Stimulated activated naive CD8-positive, alpha-beta T cell treated with anti-CD3 and anti-CD28 coated beads, Interleukin-15, Interleukin-2, amounts not matched to agents 100 ng/mL and 50 ng/mL, for 24 hours (primary cell): ENCODE data around the gene PPP1R14D.
A peak's percentile ranks its signal among the peaks of the same experiment; 100 is the strongest.

ENCODE experiments used
- H3K27ac Mint-ChIP-seq: one replicate; pipeline ENCODE4 v1.8.0; 2021; ENCODE audit warnings: mild to moderate bottlenecking, mixed read lengths
- H3K27me3 Mint-ChIP-seq: one replicate; pipeline ENCODE4 v1.8.0; 2021; ENCODE audit warnings: mixed read lengths
- H3K36me3 Mint-ChIP-seq: one replicate; pipeline ENCODE4 v1.8.0; 2021; ENCODE audit warnings: low read depth, mixed read lengths
- H3K4me1 Mint-ChIP-seq: one replicate; pipeline ENCODE4 v1.8.0; 2021; ENCODE audit warnings: low read depth, mixed read lengths
- H3K4me3 Mint-ChIP-seq: one replicate; pipeline ENCODE4 v1.8.0; 2021; ENCODE audit warnings: mild to moderate bottlenecking, mixed read lengths
- H3K9me3 Mint-ChIP-seq: one replicate; pipeline ENCODE4 v1.8.0; 2021; ENCODE audit warnings: mixed read lengths

The PPP1R14D gene

DNA sequence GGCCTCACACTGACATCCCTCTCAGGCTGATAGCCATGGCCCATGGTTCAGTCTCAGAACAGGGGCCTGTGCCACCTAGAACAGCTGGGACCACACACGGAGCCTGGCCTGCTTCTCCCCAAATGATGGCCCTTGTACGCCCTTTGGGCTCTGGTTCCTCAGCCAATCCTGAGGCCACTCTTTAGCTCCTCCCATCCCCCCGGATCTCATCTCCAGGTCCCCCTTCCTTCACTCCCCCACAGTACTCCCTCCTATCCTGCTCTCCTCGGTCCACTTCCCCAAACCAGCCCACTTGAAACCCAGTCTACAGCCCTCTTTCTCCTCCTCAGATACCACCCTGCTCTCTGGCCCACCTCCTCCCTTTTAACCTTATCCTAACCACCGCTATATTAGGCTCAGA, 39.4 kb downstream of the PPP1R14D start:
- H3K27ac Mint-ChIP-seq: peak overlapping the region; percentile 4
- H3K36me3 Mint-ChIP-seq: peaks cover 18% of the 10 kb centered on the region
- H3K27me3 Mint-ChIP-seq: no peaks in the 10 kb centered on the region
- peaks cover 39% of the 10 kb centered on the region for H3K4me1 Mint-ChIP-seq
- no peak overlapping the region for H3K4me3 Mint-ChIP-seq
- no peaks in the 10 kb centered on the region for H3K9me3 Mint-ChIP-seq

DNA sequence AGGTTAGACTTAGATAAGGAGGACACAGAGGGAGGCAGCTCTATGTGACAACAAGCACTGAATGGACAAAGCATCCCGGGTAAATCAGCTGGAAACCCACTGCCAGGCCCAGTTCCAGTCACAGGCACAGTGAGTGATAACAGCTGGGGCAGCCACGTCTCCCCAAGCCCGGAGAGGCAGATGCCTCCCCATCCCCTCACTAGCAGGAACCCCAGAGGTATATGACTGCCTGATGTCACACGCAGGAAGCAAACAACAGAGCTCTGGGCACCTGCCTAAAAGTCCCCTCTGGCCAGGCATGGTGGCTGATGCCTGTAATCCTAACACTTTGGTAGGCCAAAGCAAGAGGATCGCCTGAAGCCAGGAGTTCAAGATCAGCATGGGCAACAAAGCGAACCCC, 40.5 kb downstream of the PPP1R14D start:
- Mint-ChIP-seq H3K36me3 (peaks cover 9% of the 10 kb centered on the region), H3K9me3 (no peaks in the 10 kb centered on the region), H3K4me3 (no peak overlapping the region), H3K27ac (peak overlapping the region; percentile 36), H3K4me1 (peaks cover 29% of the 10 kb centered on the region), H3K27me3 (no peaks in the 10 kb centered on the region)

DNA sequence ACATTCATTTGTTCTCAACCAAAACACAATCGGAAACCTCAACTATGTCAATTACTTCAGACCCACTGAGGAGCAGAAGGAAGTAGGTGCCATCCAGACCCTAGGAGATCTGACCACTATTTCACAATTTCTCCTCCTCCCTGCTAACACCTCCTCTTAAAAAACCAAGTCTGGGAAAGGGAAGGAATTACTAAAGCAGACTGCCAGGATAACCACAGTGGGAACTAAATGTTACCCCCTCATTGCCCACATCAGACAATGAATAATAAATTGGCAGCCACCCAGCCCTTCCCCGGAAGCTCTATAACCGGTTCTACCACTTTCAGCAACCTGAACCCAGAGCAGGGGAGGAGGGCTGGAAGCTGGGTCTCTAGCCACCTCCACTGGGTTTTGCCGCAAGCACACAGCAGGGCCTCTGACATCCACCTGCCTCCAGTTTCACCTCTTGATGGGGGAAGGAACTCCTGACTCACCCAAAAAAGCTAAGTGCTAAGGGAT, 41.1 kb downstream of the PPP1R14D start:
- Mint-ChIP-seq H3K9me3 (no peaks in the 10 kb centered on the region), H3K4me1 (peaks cover 29% of the 10 kb centered on the region), H3K4me3 (no peak overlapping the region), H3K27ac (peak overlapping the region; percentile 36), H3K27me3 (no peaks in the 10 kb centered on the region), H3K36me3 (peaks cover 10% of the 10 kb centered on the region)

DNA sequence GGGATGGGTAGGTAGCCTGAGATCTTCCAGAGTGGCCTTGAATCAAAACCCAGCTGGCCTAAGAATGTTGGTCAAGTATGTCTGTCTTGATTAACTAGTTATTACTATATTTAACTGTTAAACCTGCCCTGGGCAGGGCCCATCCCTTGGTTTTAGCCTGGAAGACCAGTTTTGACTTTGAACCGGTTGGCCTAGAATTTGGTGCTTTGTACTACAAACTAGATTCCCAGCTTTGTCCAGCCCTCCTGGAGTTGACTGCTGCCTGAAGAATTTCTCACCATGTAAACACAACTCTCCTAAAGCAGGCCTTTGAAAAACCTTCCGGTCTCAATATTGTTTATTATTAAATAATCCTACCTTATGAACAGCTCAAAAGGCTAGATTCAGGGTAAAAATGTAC, 42.7 kb downstream of the PPP1R14D start:
- no peaks in the 10 kb centered on the region for H3K27me3 Mint-ChIP-seq
- no peak overlapping the region for H3K27ac Mint-ChIP-seq
- peaks cover 3% of the 10 kb centered on the region for H3K36me3 Mint-ChIP-seq
- H3K4me1 Mint-ChIP-seq: peaks cover 29% of the 10 kb centered on the region
- H3K4me3 Mint-ChIP-seq: no peak overlapping the region
- no peaks in the 10 kb centered on the region for H3K9me3 Mint-ChIP-seq

DNA sequence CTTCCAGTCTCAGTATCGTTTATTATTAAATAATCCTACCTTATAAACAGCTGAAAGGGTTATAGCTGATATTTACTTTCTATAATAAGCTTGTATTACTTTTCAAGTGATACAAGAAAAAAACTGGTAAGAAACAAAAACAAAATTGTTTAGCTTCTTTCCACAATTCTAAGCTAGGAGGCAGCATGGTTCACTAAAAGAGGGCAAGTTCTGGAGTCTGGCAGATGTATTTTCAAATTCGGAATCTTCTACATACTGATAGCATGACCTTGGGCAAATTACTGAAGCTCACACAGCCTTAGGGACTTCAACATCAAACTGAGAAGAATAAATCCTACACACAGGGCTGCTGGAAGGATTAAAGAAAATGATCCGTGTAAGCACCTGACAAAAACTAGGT, 43.3 kb downstream of the PPP1R14D start:
- no peak overlapping the region for H3K27ac Mint-ChIP-seq
- H3K4me3 Mint-ChIP-seq: no peak overlapping the region
- H3K9me3 Mint-ChIP-seq: no peaks in the 10 kb centered on the region
- peaks cover 6% of the 10 kb centered on the region for H3K36me3 Mint-ChIP-seq
- H3K27me3 Mint-ChIP-seq: no peaks in the 10 kb centered on the region
- peaks cover 29% of the 10 kb centered on the region for H3K4me1 Mint-ChIP-seq

DNA sequence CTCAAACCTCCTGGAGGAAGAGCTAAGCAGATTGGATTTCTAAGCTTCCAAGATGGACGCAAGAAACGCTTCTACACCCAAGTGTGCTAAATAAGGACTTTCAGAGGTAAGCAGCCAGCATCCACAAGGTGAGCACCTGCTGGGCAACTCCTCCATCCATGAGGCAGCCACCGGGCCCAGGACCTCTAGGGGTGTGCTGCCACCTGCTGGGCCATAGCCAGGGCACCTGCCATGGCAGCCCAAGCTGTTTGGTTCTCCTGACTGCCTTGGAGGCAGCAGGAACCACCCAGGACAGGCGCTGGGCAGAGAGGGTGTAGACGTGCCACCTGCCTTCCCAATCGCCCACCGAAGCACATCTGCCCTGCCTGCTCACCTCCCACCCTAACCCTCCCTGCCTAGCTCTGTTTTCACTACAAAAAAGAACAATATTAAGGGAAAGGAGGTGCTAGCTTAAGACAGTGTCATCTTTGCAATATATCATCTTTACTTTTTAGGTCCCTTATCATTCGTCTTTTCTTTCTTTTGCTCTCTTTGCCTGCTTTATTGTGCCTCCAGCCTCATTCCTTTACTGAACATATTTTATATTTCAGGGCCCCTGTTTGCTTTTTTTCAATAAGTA, 45.8 kb downstream of the PPP1R14D start:
- Mint-ChIP-seq H3K4me3 (no peak overlapping the region), H3K36me3 (peaks cover 17% of the 10 kb centered on the region), H3K4me1 (peaks cover 17% of the 10 kb centered on the region), H3K27me3 (no peaks in the 10 kb centered on the region), H3K27ac (no peak overlapping the region), H3K9me3 (no peaks in the 10 kb centered on the region)

DNA sequence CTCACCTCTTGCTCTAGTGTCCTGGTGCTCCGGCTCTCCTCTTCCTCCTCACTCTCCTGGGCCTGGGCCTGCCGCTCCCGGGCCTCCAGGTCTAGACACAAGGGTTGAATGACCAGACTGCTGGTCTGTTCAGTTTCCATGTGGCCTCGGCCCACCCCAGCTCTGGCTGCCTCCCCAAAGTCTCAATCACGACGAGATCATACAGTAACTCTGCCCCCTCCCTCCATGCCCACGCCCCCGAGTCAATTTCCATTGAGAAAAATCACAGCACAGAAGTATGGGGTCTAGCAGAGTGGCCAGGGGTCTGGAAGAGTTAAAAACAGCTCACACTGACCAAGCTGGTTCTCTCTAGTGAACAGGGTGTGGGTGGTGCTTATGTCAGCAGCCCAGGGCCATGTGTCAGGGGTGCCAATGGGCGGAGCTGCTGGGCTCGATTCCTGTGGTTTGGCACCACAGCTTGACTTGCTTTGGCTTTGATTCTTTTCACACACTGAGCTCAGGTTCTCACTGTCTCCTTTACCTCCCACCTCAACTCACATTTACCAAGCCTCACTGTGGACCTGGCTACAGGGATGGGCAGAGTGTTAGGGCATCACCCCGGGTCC, 51.9 kb downstream of the PPP1R14D start:
- H3K27ac Mint-ChIP-seq: peak overlapping the region; percentile 46
- H3K4me1 Mint-ChIP-seq: peaks cover 9% of the 10 kb centered on the region
- H3K36me3 Mint-ChIP-seq: peaks cover 39% of the 10 kb centered on the region
- H3K9me3 Mint-ChIP-seq: no peaks in the 10 kb centered on the region
- H3K27me3 Mint-ChIP-seq: no peaks in the 10 kb centered on the region
- no peak overlapping the region for H3K4me3 Mint-ChIP-seq

DNA sequence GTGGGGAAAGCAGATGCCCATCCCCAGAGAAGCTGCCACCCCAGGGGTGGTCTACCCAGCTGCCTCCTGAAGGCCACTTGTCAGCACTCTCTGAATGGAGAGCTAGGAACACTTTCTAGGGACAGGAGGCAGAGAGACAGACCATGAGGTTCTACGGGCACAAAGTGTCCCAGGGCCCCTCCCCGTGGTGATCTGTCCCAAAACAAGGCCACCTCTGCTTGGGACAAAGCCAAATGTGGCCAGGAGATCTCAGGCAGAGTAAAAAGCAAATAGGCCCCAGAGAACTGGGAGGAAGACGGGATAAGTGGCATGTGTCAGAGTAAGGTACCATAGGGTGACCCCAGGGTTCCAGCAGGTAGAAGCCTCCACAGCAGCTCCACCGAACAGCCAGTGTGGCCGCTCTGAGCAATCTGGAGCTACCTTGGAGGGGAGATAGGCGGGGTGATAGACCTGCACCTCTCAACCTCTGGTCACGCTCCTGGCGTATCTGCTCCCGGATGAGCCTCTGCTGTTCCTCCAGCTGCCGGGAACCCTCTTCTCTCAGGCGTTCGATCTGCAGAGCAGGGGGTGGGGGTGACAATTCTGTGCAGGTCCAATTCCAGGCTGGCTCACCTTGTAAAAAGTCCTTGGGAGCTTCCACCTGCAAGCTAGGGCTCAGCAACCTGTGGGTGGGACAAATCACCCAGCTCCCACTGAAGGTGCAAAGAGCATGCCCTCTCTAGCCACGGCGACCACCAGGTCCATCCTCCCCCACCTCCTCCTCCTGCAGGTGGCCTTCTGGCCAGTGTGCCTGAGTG, 52.6 kb downstream of the PPP1R14D start:
- peaks cover 39% of the 10 kb centered on the region for H3K36me3 Mint-ChIP-seq
- H3K4me1 Mint-ChIP-seq: peaks cover 9% of the 10 kb centered on the region
- no peaks in the 10 kb centered on the region for H3K27me3 Mint-ChIP-seq
- H3K27ac Mint-ChIP-seq: no peak overlapping the region
- no peak overlapping the region for H3K4me3 Mint-ChIP-seq
- no peaks in the 10 kb centered on the region for H3K9me3 Mint-ChIP-seq

DNA sequence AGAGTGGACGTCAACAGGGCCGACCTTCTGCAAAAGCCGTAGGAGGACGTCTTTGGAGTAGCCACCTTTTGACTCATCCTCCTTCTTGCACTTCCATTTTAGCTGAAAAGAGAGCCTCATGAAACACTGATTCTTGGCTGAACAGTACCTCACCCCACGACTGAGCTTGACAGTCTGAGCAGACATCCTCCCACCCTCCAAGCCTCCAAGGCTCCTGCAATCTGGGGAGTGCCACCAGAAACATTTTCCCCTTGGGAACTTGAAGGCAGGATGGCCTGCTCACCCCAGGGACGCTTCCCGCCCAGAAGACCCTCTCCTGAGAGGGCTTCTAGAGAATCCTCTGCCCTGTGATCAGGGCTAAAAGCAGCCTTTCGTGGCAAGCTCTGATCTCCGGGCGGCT, 53.5 kb downstream of the PPP1R14D start:
- Mint-ChIP-seq H3K27me3 (no peaks in the 10 kb centered on the region), H3K4me1 (peaks cover 18% of the 10 kb centered on the region), H3K27ac (no peak overlapping the region), H3K9me3 (no peaks in the 10 kb centered on the region), H3K36me3 (peaks cover 35% of the 10 kb centered on the region), H3K4me3 (no peak overlapping the region)

DNA sequence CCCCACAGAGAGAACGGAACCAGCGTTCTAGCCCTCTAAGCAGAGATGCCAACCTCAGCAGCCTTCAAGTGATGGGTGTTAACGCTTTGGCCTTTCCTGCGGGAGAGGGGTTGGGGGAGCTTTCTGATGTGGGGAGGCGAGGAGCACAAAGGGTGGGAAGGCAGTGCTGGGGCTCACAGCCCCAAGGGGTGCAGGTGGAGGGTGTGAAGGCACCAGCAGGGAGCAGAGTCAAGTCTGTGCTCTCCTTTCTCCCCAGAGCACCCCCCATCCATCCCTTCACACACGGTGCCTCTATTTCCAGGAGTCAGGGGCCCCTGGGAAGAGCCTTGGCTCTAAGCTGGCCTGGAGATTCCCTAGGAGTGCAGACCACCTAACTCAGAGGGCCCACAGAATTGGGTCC, 54.6 kb downstream of the PPP1R14D start:
- H3K27ac Mint-ChIP-seq: no peak overlapping the region
- no peak overlapping the region for H3K4me3 Mint-ChIP-seq
- H3K27me3 Mint-ChIP-seq: no peaks in the 10 kb centered on the region
- peaks cover 29% of the 10 kb centered on the region for H3K4me1 Mint-ChIP-seq
- H3K9me3 Mint-ChIP-seq: no peaks in the 10 kb centered on the region
- peaks cover 28% of the 10 kb centered on the region for H3K36me3 Mint-ChIP-seq

DNA sequence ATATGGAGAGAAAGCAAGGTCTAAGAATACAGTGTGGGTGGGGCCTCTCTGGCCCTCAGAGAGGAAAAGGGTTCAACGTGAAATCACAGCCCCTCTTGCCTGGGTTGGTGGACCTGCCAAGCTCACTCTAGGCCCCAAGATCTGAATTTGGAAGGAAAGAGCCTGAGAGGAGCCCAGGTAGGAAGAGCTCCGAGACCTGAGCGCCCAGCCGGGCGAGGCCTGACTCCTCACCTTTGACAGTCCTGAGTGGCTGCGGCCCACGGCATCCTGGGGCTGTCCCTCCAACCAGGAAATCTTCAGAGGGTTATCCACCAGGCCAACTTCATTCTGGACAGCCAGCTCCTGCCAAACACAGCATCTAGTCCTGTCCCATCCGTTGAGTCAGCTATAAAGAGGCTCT, 55.0 kb downstream of the PPP1R14D start:
- Mint-ChIP-seq H3K27ac (no peak overlapping the region), H3K4me3 (no peak overlapping the region)

DNA sequence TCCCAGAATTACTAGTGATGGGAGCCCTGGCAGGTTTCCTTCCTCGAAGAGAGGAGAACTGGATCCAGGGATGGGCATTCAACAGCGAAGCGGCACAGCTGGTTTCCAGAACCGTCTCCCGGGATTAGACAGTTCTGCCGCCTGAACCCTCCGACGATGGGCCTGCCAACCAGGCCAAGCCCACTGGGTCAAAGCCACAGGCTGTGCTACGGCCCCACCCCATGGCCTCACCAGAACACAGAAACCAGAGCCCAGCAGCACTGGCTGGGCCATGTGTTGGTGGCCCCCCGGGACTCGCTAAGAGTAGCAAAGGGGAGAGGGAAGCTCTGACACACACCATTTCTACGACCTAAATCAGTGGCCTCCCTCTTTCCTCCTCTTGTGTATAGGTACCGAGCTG, 56.5 kb downstream of the PPP1R14D start:
- peaks cover 29% of the 10 kb centered on the region for H3K36me3 Mint-ChIP-seq
- peaks cover 34% of the 10 kb centered on the region for H3K4me1 Mint-ChIP-seq
- H3K9me3 Mint-ChIP-seq: no peaks in the 10 kb centered on the region
- H3K27me3 Mint-ChIP-seq: no peaks in the 10 kb centered on the region
- no peak overlapping the region for H3K4me3 Mint-ChIP-seq
- H3K27ac Mint-ChIP-seq: no peak overlapping the region

More for the DNA sequence above, 55.0 kb downstream of the PPP1R14D start:
- H3K36me3 Mint-ChIP-seq: peaks cover 27% of the 10 kb centered on the region
- H3K27me3 Mint-ChIP-seq: no peaks in the 10 kb centered on the region
- H3K9me3 Mint-ChIP-seq: no peaks in the 10 kb centered on the region
- H3K4me1 Mint-ChIP-seq: peaks cover 33% of the 10 kb centered on the region

DNA sequence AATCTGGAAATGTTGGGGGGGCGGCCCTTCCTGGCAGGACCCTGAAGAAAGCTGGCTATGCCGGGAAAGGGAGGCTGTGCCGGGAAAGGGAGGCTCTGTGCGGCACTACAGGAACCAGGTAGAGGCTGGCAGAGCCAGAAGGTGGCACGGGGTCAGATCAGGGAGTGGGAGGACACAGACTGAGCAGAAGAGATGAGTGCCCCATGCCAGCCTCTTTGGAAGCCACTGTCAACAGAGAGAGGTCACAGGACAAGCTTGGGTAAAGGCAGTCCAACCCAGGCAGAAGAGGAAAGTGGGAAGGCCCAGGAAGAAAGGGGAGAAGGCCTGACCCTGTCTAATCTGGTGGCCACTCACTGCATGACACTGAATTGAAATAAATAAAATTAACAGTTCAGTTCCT, 57.3 kb downstream of the PPP1R14D start:
- Mint-ChIP-seq H3K9me3 (no peaks in the 10 kb centered on the region), H3K4me3 (no peak overlapping the region), H3K27ac (no peak overlapping the region), H3K36me3 (peaks cover 21% of the 10 kb centered on the region), H3K4me1 (peaks cover 29% of the 10 kb centered on the region), H3K27me3 (no peaks in the 10 kb centered on the region)

DNA sequence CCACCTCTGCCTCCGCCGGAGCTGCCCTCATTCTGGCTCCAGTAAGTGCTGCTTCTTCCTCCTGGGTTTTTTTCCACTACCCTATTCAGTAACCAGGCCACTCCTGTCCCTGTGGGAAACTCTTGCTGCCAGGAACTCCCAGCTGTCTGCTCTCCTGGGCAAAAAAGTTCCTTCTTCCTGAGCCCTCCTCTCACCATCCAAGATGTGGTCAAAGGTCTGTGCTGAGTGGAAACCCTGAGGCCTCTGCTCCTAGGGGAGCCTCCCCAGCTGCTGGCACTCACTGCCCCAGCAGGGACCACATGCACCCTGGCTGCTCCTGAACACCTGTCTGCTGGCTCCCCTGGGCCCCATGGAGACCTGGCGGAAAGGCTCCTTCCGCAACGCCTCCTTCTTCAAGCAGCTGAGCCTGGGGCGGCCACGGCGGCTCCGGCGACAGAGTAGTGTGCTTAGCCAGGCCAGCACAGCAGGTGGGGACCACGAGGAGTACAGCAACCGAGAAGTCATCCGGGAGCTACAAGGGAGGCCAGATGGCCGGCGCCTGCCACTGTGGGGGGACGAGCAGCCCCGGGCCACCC, 58.3 kb downstream of the PPP1R14D start:
- peaks cover 39% of the 10 kb centered on the region for H3K4me1 Mint-ChIP-seq
- peak overlapping the region; percentile 63 for H3K4me3 Mint-ChIP-seq
- H3K27ac Mint-ChIP-seq: peak overlapping the region; percentile 91
- no peaks in the 10 kb centered on the region for H3K27me3 Mint-ChIP-seq
- peaks cover 21% of the 10 kb centered on the region for H3K36me3 Mint-ChIP-seq
- H3K9me3 Mint-ChIP-seq: no peaks in the 10 kb centered on the region
